ENCODE results near the gene MYBPC3.

DNA sequence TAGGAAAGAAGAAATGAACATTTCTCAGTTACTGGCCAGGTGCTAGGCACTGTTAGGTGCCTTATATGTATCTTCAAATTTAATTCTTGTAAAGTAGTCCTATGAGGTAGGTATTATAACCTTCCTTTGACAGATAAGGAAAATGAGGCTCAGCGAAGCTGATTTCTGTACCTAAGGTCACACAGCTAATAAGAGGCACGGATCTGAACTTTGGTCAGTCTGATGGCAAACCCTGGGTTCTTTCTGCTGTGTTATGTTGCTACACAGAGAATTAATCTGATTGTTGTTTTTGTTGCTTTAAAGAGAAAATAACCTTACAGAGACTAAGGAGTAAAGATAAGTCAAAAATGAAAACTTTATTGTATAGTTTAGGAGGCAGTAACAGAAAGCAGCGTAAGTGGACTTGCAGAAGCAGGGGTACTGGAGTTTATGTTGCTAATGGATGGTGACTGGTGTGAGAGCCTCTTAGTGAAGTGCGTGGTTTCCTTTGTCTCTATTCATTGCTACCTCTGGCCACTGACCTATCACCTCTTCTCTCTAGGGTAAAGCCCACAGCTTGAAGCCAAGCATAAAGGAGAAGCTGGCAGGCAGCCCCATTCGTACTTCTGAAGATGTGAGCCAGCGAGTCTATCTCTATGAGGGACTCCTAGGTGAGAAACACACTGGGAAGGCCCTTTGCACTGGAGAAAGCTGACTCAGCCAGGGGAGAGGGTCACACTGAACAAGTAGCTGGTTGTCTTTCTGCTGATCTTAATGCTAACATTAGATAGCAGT is 44.3 kb downstream of the MYBPC3 start:
- TF ChIP-seq, protein P1, sequence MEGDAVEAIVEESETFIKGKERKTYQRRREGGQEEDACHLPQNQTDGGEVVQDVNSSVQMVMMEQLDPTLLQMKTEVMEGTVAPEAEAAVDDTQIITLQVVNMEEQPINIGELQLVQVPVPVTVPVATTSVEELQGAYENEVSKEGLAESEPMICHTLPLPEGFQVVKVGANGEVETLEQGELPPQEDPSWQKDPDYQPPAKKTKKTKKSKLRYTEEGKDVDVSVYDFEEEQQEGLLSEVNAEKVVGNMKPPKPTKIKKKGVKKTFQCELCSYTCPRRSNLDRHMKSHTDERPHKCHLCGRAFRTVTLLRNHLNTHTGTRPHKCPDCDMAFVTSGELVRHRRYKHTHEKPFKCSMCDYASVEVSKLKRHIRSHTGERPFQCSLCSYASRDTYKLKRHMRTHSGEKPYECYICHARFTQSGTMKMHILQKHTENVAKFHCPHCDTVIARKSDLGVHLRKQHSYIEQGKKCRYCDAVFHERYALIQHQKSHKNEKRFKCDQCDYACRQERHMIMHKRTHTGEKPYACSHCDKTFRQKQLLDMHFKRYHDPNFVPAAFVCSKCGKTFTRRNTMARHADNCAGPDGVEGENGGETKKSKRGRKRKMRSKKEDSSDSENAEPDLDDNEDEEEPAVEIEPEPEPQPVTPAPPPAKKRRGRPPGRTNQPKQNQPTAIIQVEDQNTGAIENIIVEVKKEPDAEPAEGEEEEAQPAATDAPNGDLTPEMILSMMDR (conservative IDR thresholded peaks at IDR 0.05; ENCODE audit: low read depth in 2 of 2): no peak
- no peak for TF ChIP-seq EZH2 (IDR thresholded peaks at IDR 0.05; ENCODE audit: low read depth, unreplicated experiment)
- TF ChIP-seq, protein P2, sequence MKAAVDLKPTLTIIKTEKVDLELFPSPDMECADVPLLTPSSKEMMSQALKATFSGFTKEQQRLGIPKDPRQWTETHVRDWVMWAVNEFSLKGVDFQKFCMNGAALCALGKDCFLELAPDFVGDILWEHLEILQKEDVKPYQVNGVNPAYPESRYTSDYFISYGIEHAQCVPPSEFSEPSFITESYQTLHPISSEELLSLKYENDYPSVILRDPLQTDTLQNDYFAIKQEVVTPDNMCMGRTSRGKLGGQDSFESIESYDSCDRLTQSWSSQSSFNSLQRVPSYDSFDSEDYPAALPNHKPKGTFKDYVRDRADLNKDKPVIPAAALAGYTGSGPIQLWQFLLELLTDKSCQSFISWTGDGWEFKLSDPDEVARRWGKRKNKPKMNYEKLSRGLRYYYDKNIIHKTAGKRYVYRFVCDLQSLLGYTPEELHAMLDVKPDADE (IDR thresholded peaks at IDR 0.05): no peak

All from GM23338 (cell line).